GM12878 (cell line): ENCODE results near the gene UBASH3B. TPM values are rescaled to one million over a fixed set of nuclear protein-coding genes. Genes with fewer than 3 reads are reported as not detected.
A peak's percentile ranks its signal among the peaks of the same experiment; 100 is the strongest.

Experiments
- CBX3 ChIP-seq: fragments of 200-600 bp; sonication (generic); IDR thresholded peaks from 2 replicates; pipeline ENCODE4 v1.6.1; 2016; ENCODE audit warnings: low read depth, borderline replicate concordance
- NKRF ChIP-seq: fragments of 450-650 bp; conservative IDR thresholded peaks from 2 replicates; pipeline ENCODE4 v1.6.1; 2017; ENCODE audit warnings: mild to moderate bottlenecking, moderate library complexity
- SIX5 ChIP-seq: IDR thresholded peaks from 2 replicates; pipeline ENCODE4 v1.6.1; 2011; ENCODE audit warnings: mild to moderate bottlenecking, low read depth, low read length, moderate library complexity; ENCODE audit not compliant: severe bottlenecking
- YY1 ChIP-seq: IDR thresholded peaks from 2 replicates; pipeline ENCODE4 v1.6.1; 2011; ENCODE audit warnings: low read depth, mild to moderate bottlenecking, low read length
- polyA plus RNA-seq, 11 experiments: library from polyadenylated mRNA; depleted of rRNA in 4 of 11; unstranded in 6 of 11; stranded (reverse) in 5 of 11; fragments of >200 nt; fragmentation: Nextera tagmentation in 4 of 11; fragmentation: Illumina TruSeq in 1 of 11; extraction: Ambion mirVana in 4 of 11; extraction: Trizol in 1 of 11; gene quantifications; 1 replicate in 1 of 11; 2 replicates in 10 of 11; pipeline versions ENCODE4 v1.2.1 to v1.2.3, GENCODE V29; 2011 to 2016; ENCODE audit warnings: inconsistent platforms in 2 of 11, missing spikeins in 2 of 11, low read depth in 1 of 11
- total RNA-seq, 4 experiments: library from RNA; depleted of rRNA in 3 of 4; stranded (reverse); fragments of >200 nt in 3 of 4; fragmentation: Illumina TruSeq in 1 of 4; extraction: Trizol in 1 of 4; gene quantifications; 2 replicates each; pipeline versions ENCODE4 v1.2.1 to v1.2.3, GENCODE V29; 2013 to 2021
- TF ChIP-seq, protein P1 (sequence below): fragments of 450-650 bp; IDR thresholded peaks from 2 replicates; pipeline ENCODE4 v1.6.1; 2017; ENCODE audit warnings: mild to moderate bottlenecking, moderate library complexity
- TF ChIP-seq, protein P2 (sequence below): IDR thresholded peaks from 2 replicates; pipeline ENCODE4 v1.6.1; 2012; ENCODE audit warnings: improper control_type of control experiment, low read depth, low read length; ENCODE audit not compliant: insufficient replicate concordance

Gene UBASH3B
- total and polyA plus RNA-seq, 10 of the 15 experiments (the other 5 are each of a cell fraction or from before 2014, with no cell fraction given), result 0.18 to 3.3 (median 0.57) TPM

- no peak for TF ChIP-seq SIX5
- peak; percentile 44; the same call in 1 of the 2 replicates for TF ChIP-seq YY1
- TF ChIP-seq, protein P1, sequence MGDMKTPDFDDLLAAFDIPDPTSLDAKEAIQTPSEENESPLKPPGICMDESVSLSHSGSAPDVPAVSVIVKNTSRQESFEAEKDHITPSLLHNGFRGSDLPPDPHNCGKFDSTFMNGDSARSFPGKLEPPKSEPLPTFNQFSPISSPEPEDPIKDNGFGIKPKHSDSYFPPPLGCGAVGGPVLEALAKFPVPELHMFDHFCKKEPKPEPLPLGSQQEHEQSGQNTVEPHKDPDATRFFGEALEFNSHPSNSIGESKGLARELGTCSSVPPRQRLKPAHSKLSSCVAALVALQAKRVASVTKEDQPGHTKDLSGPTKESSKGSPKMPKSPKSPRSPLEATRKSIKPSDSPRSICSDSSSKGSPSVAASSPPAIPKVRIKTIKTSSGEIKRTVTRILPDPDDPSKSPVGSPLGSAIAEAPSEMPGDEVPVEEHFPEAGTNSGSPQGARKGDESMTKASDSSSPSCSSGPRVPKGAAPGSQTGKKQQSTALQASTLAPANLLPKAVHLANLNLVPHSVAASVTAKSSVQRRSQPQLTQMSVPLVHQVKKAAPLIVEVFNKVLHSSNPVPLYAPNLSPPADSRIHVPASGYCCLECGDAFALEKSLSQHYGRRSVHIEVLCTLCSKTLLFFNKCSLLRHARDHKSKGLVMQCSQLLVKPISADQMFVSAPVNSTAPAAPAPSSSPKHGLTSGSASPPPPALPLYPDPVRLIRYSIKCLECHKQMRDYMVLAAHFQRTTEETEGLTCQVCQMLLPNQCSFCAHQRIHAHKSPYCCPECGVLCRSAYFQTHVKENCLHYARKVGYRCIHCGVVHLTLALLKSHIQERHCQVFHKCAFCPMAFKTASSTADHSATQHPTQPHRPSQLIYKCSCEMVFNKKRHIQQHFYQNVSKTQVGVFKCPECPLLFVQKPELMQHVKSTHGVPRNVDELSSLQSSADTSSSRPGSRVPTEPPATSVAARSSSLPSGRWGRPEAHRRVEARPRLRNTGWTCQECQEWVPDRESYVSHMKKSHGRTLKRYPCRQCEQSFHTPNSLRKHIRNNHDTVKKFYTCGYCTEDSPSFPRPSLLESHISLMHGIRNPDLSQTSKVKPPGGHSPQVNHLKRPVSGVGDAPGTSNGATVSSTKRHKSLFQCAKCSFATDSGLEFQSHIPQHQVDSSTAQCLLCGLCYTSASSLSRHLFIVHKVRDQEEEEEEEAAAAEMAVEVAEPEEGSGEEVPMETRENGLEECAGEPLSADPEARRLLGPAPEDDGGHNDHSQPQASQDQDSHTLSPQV, result no peak
- no peak for TF ChIP-seq NKRF
- TF ChIP-seq, protein P2, sequence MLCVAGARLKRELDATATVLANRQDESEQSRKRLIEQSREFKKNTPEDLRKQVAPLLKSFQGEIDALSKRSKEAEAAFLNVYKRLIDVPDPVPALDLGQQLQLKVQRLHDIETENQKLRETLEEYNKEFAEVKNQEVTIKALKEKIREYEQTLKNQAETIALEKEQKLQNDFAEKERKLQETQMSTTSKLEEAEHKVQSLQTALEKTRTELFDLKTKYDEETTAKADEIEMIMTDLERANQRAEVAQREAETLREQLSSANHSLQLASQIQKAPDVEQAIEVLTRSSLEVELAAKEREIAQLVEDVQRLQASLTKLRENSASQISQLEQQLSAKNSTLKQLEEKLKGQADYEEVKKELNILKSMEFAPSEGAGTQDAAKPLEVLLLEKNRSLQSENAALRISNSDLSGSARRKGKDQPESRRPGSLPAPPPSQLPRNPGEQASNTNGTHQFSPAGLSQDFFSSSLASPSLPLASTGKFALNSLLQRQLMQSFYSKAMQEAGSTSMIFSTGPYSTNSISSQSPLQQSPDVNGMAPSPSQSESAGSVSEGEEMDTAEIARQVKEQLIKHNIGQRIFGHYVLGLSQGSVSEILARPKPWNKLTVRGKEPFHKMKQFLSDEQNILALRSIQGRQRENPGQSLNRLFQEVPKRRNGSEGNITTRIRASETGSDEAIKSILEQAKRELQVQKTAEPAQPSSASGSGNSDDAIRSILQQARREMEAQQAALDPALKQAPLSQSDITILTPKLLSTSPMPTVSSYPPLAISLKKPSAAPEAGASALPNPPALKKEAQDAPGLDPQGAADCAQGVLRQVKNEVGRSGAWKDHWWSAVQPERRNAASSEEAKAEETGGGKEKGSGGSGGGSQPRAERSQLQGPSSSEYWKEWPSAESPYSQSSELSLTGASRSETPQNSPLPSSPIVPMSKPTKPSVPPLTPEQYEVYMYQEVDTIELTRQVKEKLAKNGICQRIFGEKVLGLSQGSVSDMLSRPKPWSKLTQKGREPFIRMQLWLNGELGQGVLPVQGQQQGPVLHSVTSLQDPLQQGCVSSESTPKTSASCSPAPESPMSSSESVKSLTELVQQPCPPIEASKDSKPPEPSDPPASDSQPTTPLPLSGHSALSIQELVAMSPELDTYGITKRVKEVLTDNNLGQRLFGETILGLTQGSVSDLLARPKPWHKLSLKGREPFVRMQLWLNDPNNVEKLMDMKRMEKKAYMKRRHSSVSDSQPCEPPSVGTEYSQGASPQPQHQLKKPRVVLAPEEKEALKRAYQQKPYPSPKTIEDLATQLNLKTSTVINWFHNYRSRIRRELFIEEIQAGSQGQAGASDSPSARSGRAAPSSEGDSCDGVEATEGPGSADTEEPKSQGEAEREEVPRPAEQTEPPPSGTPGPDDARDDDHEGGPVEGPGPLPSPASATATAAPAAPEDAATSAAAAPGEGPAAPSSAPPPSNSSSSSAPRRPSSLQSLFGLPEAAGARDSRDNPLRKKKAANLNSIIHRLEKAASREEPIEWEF, result no peak
- no peak for TF ChIP-seq CBX3
These were observed 99.2 kb downstream of the UBASH3B start (continued) for GRCh38 chr11:122754553-122755322.
